PC-3 (cell line): ENCODE results near the gene FOXP1. TPM values are rescaled to one million over a fixed set of nuclear protein-coding genes. Genes with fewer than 3 reads are reported as not detected.

Experiments
- ATAC-seq: fragments of 200-7000 bp; cut with Tn5 transposase; 2 replicates; pipeline ENCODE4 v1.9.1; 2020; ENCODE audit warnings: mild to moderate bottlenecking, moderate library complexity
- BruUV-seq: library from RNA; stranded (reverse); fragments of 400-500 nt; replicated peaks from 2 replicates; lab custom pipeline; 2021; lab: Mats Ljungman, UMichigan
- CTCF ChIA-PET: fragments of 300-600 bp; sonication (Branson Sonifier 250); formaldehyde crosslinking; loops from one replicate; lab custom pipeline; 2022; ENCODE audit warnings: antibody characterized with exemption; lab: Charles Lee
- POLR2A ChIA-PET: fragments of 300-600 bp; sonication (Branson Sonifier 250); formaldehyde crosslinking; loops from one replicate; lab custom pipeline; 2022; ENCODE audit warnings: antibody characterized with exemption; ENCODE audit not compliant: unreplicated experiment; lab: Charles Lee
- DNase-seq: peaks from one replicate; pipeline ENCODE4 v3.0.0-alpha.2; 2015
- H2AFZ ChIP-seq: fragments of 300-600 bp; sonication (generic); 2 replicates; pipeline ENCODE4 v1.6.0; 2016; ENCODE audit warnings: antibody characterized with exemption, low read length
- H3F3A ChIP-seq: fragments of 300-600 bp; sonication (generic); one replicate; pipeline ENCODE4 v1.6.0; 2017; ENCODE audit warnings: antibody characterized with exemption, low read length, control low read depth, mild to moderate bottlenecking; ENCODE audit not compliant: unreplicated experiment
- H3K27ac ChIP-seq: fragments of 300-600 bp; sonication (generic); 2 replicates; pipeline ENCODE4 v1.5.1; 2016; ENCODE audit warnings: mild to moderate bottlenecking, low read length
- H3K27me3 ChIP-seq: fragments of 300-600 bp; sonication (generic); 2 replicates; pipeline ENCODE4 v1.6.1; 2016; ENCODE audit warnings: low read length, mixed read lengths
- H3K36me3 ChIP-seq: fragments of 300-600 bp; sonication (generic); 2 replicates; pipeline ENCODE4 v1.6.1; 2016; ENCODE audit warnings: low read depth, mixed run types, low read length, mixed read lengths
- H3K4me1 ChIP-seq: fragments of 300-600 bp; sonication (generic); 2 replicates; pipeline ENCODE4 v1.5.1; 2016; ENCODE audit warnings: low read length; ENCODE audit not compliant: insufficient read depth
- H3K4me2 ChIP-seq: fragments of 300-600 bp; sonication (generic); 2 replicates; pipeline ENCODE4 v1.6.0; 2016; ENCODE audit warnings: low read length
- H3K4me3 ChIP-seq: fragments of 300-600 bp; sonication (generic); 2 replicates; pipeline ENCODE4 v1.5.1; 2016; ENCODE audit warnings: mild to moderate bottlenecking, low read length, mixed read lengths
- H3K79me2 ChIP-seq: fragments of 300-600 bp; sonication (generic); 2 replicates; pipeline ENCODE4 v1.6.1; 2017; ENCODE audit warnings: low read length, mixed read lengths
- H3K9ac ChIP-seq: fragments of 300-600 bp; sonication (generic); 2 replicates; pipeline ENCODE4 v1.6.0; 2016; ENCODE audit warnings: mild to moderate bottlenecking, low read length
- H3K9me2 ChIP-seq: fragments of 300-600 bp; sonication (generic); replicated peaks from 2 replicates; pipeline ENCODE4 v1.6.1; 2016; ENCODE audit warnings: mixed run types, low read length, mixed read lengths
- H3K9me3 ChIP-seq: fragments of 300-600 bp; sonication (generic); 2 replicates; pipeline ENCODE4 v1.6.1; 2016; ENCODE audit warnings: low read length, mixed read lengths
- H4K20me1 ChIP-seq: fragments of 300-600 bp; sonication (generic); 2 replicates; pipeline ENCODE4 v1.6.1; 2016; ENCODE audit warnings: low read length, mixed read lengths
- CTCF ChIP-seq: fragments of 300-600 bp; sonication (generic); conservative IDR thresholded peaks from 2 replicates; pipeline ENCODE4 v1.5.1; 2017; ENCODE audit warnings: antibody characterized with exemption, low read depth, mild to moderate bottlenecking, low read length
- EZH2 ChIP-seq: fragments of 300-600 bp; sonication (generic); IDR thresholded peaks from one replicate; pipeline ENCODE4 v1.6.1; 2017; ENCODE audit warnings: antibody characterized with exemption, mild to moderate bottlenecking, low read length; ENCODE audit not compliant: unreplicated experiment
- EZH2phosphoT487 ChIP-seq: fragments of 300-600 bp; sonication (generic); IDR thresholded peaks from 2 replicates; pipeline ENCODE4 v1.6.1; 2018; ENCODE audit warnings: mild to moderate bottlenecking, antibody characterized with exemption, low read length, borderline replicate concordance
- intact Hi-C: fragments of 100-400 bp; cut with micrococcal nuclease; formaldehyde crosslinking; loops from 2 replicates; pipeline ENCODE4 v1.9.0; 2023
- total RNA-seq: library from RNA; depleted of rRNA; stranded (reverse); fragments of >200 nt; gene quantifications from 2 replicates; pipeline ENCODE4 v1.2.3, GENCODE V29; 2014

Gene FOXP1
- total RNA-seq, 1 experiment from 2014 or later, result 35.3 TPM

- Histone ChIP-seq H3K9ac (no peak overlapping the region), H3F3A (no peaks in the 10 kb centered on the region), H3K27me3 (no peaks in the 10 kb centered on the region), H3K4me3 (no peak overlapping the region), H3K36me3 (no peaks in the 10 kb centered on the region), H3K9me2 (no peaks in the 10 kb centered on the region), H3K79me2 (no peaks in the 10 kb centered on the region), H2AFZ (no peak overlapping the region), H3K4me2 (peak overlapping the region; percentile 5; the same call in 1 of the 2 replicates), H4K20me1 (no peaks in the 10 kb centered on the region), H3K9me3 (no peaks in the 10 kb centered on the region), H3K4me1 (peaks cover 39% of the 10 kb centered on the region), H3K27ac (peak overlapping the region; percentile 33)
- TF ChIP-seq EZH2 (no peak), CTCF (no peak), EZH2phosphoT487 (no peak)
- ChIA-PET POLR2A (interaction anchor here (0.6 kb wide), 1 partner anchor 10 kb away, joined by 5 read pairs; no protein-coding TSS in a partner anchor), CTCF (no interaction called here)
- ATAC-seq, result no peak
- no TSS peak for BruUV-seq
- intact Hi-C loops, result no loop called here
- DNase-seq, result peak; percentile 58
Measured at GRCh38 chr3:71119171-71119570, 464.4 kb downstream of the FOXP1 start.

DNA sequence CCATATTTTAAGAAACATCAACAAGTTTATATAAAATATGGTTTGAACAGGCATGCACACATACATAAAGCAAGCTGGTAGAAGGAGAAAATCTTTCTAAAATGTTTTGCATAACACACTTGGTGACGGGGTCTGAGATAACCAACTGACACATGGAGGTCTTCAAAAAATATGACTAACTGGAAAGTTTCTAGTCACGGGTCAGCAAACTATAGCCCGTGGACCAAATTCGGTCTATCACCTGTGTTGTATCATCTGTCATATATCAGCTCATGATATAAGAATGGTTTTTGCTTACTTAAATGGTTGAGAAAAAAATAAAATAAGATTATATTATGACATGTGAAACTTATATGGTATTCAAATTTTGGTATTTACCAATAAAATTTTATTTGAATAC is 465.1 kb downstream of the FOXP1 start:
- no peak overlapping the region for H3K27ac ChIP-seq
- TF ChIP-seq EZH2phosphoT487, result no peak
- no peak for TF ChIP-seq EZH2
- TF ChIP-seq CTCF, result no peak
- H3K9ac ChIP-seq, result no peak overlapping the region
- no peaks in the 10 kb centered on the region for H3K27me3 ChIP-seq
- no peak overlapping the region for H2AFZ ChIP-seq
- no TSS peak for BruUV-seq
- H3K9me2 ChIP-seq, result no peaks in the 10 kb centered on the region
- H3K36me3 ChIP-seq, result no peaks in the 10 kb centered on the region
- no peak overlapping the region for H3K4me2 ChIP-seq
- H4K20me1 ChIP-seq, result no peaks in the 10 kb centered on the region
- no peak overlapping the region for H3K4me3 ChIP-seq
- peaks cover 39% of the 10 kb centered on the region for H3K4me1 ChIP-seq
- H3F3A ChIP-seq, result no peaks in the 10 kb centered on the region
- ChIA-PET POLR2A (no interaction called here), CTCF (no interaction called here)
- intact Hi-C loops, result no loop called here
- H3K9me3 ChIP-seq, result no peaks in the 10 kb centered on the region
- no peaks in the 10 kb centered on the region for H3K79me2 ChIP-seq
- DNase-seq (no peak), ATAC-seq (no peak)

GRCh38 chr3:71117572-71118247 is 465.8 kb downstream of the FOXP1 start:
- TSS peak; percentile 74 for BruUV-seq
- TF ChIP-seq EZH2phosphoT487 (no peak), EZH2 (no peak), CTCF (no peak)
- Histone ChIP-seq H3K9ac (no peak overlapping the region), H3K9me3 (no peaks in the 10 kb centered on the region), H2AFZ (no peak overlapping the region), H4K20me1 (no peaks in the 10 kb centered on the region), H3K9me2 (no peaks in the 10 kb centered on the region), H3K4me1 (peaks cover 44% of the 10 kb centered on the region), H3K4me2 (peak overlapping the region; percentile 62), H3K27me3 (no peaks in the 10 kb centered on the region), H3F3A (no peaks in the 10 kb centered on the region), H3K4me3 (no peak overlapping the region; the same call in 1 of the 2 replicates), H3K36me3 (no peaks in the 10 kb centered on the region), H3K79me2 (no peaks in the 10 kb centered on the region), H3K27ac (peak overlapping the region; percentile 64)
- POLR2A ChIA-PET, result no interaction called here
- DNase-seq (peak; percentile 91), ATAC-seq (peak; percentile 88)
- CTCF ChIA-PET, result no interaction called here
- intact Hi-C loops, result no loop called here
